HG02642 (cell line): ENCODE results near the gene ASPA.

Source experiments
- ATAC-seq: cut with Tn5 transposase; IDR thresholded peaks from one replicate; pipeline ENCODE4 v1.9.1; 2021; ENCODE audit warnings: mild to moderate bottlenecking; ENCODE audit not compliant: unreplicated experiment, poor library complexity

ASPA gene

GRCh38 chr17:3532106-3532858 is 56.5 kb downstream of the ASPA start:
- ATAC-seq = no peak

DNA sequence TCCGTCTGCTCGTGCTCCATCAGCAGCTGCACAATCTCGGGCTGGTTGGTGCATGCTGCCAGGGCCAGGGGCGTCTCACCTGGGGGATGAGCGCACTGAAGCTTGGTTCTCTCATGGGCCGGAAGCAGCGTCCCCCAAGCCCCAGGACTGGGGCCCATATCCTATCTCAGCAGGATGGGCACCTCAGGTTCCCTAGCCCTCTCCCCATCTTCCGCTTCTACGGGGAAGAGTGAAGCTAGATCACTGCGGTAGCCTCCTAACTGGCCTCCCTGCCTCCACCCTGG is 57.0 kb downstream of the ASPA start:
- no peak for ATAC-seq

DNA sequence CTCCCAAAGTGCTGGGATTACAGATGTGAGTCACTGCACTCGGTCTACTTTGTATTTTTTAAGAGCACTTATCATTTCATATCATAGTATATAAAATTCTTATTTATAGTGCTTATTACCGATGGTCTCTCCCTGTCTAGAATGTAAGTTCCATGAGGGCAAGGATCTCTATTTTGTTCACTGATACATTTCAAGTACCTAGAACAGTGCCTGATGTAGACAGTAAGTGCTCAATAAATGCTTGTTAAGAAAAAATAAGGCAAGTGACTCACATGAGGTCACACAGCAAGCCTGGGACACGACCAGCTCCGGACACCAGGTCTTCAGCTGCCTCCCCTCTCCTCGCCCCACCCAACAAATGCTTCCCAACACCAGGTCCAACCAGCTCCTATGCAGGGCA is 58.0 kb downstream of the ASPA start:
- ATAC-seq = no peak

GRCh38 chr17:3534881-3535252 is 59.1 kb downstream of the ASPA start:
- no peak for ATAC-seq

DNA sequence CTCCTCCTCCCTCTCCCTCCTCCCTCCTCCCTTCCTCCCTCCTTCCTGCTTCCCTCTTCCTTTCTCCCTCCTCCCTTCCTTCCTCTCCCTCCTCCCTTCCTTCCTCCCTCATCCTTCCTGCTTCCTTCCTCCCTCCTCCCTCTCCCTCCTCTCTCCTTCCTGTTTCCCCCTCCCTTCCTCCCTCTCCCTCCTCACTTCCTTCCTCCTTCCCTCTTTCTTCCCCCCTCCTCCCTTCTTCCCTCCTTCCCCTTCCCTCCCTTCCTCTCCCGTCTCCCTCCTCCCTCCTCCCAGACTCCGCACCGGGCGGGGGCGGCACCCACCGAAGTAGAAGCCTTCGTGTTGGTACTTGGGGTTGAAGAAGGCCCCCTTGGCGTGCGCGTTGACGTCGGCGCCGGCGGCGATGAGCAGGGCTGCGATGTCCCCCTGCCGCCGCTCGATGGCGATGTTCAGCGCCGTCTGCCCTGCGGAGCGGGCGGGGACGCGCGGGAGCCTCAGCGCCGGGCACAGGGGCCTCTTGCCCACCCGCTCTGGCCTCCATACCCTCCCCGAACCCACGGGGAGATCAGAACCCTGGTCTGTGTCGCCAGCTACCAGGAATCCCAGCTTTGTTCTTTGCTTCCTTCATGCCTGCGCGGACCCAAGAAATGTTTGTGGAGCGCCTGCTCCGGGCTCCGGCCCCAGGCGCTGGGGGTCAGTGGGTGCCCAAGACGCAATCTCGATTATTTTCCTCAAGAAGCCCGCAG is 59.6 kb downstream of the ASPA start:
- no peak for ATAC-seq

- no peak for ATAC-seq
Observed at GRCh38 chr17:3536716-3537115, 60.9 kb downstream of the ASPA start.

GRCh38 chr17:3539881-3540540 is 64.2 kb downstream of the ASPA start:
- ATAC-seq = no peak

DNA sequence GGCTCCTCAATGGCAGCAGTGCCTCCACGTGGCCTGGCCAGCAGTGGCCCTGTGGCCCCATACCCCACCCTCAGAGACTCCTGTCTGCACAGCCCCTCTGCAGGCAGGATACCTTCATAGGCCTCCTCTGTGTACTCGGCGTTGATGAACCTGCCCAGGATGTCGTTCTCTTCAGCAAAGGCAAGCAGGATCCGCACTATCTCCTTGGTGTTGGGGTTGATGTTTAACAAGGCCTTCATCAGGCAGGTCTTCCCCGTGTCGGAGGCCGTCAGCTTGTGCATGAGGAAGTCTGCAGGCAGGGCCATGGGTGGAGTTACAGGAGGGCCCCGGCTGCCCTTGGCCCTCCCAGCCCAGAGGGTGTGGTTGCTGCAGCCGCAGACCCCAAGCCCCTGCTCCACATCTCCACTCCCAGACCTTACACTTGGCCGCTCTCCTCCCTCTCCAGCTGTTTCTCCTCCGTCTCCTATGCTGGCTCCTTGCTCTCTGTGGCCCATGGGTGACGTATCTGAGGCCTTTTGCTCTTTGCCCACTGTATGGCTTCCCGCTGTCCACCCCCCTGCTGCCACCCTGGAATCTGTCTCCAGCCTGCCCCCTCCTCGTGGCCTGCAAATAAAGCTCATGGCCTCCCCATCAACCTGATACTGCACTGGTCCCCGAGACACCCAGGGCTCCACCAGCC is 66.8 kb downstream of the ASPA start:
- ATAC-seq = no peak

- ATAC-seq = no peak
Observed at GRCh38 chr17:3543453-3543852, 67.7 kb downstream of the ASPA start.

- no peak for ATAC-seq
Observed at GRCh38 chr17:3544365-3544764, 68.6 kb downstream of the ASPA start.

- no peak for ATAC-seq
Observed at GRCh38 chr17:3545151-3545550, 69.4 kb downstream of the ASPA start.

GRCh38 chr17:3546521-3546920 is 70.7 kb downstream of the ASPA start:
- ATAC-seq = no peak

DNA sequence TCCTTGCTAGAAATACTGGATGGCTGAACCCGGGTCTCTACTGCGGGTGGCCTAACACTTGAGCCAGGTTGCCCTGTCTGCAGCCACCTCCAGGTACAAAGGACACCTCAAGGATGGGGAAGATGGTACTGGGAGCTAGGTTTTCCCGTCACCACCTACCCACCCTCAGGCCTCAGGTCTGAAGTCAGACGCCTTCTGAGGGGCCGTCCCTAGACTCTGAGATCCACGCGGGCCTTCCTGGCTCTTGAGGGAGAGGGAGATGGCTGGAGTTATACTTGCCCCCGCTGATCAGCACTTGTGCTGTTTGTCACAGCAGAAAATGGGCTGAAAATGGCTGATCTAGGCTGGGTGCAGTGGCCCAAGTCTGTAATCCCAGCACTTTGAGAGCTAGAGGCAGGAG is 71.2 kb downstream of the ASPA start:
- no peak for ATAC-seq

- ATAC-seq = no peak
Observed at GRCh38 chr17:3547628-3548027, 71.8 kb downstream of the ASPA start.

GRCh38 chr17:3549610-3550162 is 73.9 kb downstream of the ASPA start:
- no peak for ATAC-seq

GRCh38 chr17:3551189-3551588 is 75.4 kb downstream of the ASPA start:
- ATAC-seq = no peak

DNA sequence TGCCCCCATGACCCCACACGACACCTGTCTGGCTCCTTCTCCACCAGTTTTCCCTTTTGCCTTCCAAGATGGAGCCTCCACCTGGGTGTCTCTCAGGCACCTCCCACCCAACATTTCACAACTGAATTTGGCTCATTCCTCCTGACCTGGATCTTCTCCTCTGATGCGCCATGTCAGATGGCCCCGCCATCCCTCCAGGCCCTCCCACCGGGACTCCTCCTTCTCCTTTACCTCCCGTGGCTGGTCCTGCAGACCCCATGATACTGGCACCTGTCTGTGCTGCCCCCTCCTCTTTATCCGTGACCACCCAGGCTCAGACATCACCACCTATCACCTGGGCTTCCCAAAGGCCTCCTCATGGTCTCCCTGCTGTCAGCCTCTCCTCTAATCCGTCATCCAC is 77.1 kb downstream of the ASPA start:
- ATAC-seq = no peak
